Caki2 (cell line): Measurements from ENCODE around the gene SNIP1. TPM values are rescaled to one million over a fixed set of nuclear protein-coding genes. Genes with fewer than 3 reads are reported as not detected.

Experiments
- DNase-seq: peaks from one replicate; pipeline ENCODE4 v3.0.0-alpha.2; 2015; ENCODE audit warnings: low read depth
- in situ Hi-C: cut with HindIII; loops from 2 replicates; pipeline ENCODE4 v1.10.0; 2016; ENCODE audit warnings: low sequenced_read_pairs, low pct_unique_long_range_greater_than_20kb, mixed read lengths
- total RNA-seq: library from RNA; depleted of rRNA; stranded (reverse); fragments of >200 nt; shearing (Covaris generic); gene quantifications from 2 replicates; pipeline ENCODE4 v1.2.3, GENCODE V29; 2014; ENCODE audit warnings: low replicate concordance; rRNA removed

SNIP1 gene
- total RNA-seq, 1 experiment from 2014 or later: 9.1 TPM

DNA sequence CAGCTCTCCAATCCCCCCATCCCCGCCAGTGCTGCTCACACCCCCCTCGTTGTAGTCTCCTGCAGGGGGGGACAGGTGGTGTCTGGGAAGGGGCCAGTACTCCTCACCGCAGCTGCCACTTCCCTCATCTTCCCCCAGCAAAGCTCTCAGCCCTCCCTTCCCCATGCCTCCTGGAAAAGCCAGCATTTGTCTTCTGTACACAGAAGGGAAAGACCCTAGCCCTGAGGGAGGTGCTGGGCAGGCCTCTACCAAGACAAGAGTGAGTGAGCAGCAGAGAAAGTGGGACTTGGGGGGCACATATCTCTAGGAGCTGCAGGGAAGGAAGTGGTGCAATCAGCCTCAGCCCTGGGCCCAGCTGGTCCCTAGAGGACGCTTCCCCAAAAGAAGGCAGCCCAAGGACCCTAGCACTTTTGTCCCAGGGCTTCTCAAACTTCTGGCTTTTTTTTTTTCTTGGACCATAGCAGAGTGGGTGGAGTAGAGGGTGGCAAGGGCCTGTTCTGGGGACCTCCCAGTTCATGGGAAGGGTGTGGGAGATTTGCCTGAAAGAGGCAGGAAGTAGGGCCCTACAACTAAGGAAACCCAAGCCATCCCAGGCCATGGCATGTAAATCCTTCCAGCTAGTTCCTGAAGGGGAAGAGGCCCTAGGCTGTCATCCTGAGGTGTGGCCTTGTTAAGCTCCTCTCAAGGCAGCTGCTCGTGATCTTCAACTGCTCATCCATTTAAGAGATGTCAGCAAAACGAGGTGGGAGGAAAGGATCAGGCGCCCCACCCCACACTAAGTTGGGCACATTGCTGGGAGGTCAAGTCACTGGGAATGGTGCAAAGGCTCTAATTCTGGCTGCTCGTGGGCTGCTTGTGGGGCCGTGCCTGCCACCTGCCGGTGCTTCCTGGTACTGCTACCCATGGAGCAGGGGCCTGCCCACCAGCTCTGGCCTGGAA, 67.1 kb downstream of the SNIP1 start:
- DNase-seq: peak; percentile 71
- in situ Hi-C loops: no loop called here

GRCh38 chr1:37485902-37486679, 68.0 kb downstream of the SNIP1 start:
- in situ Hi-C loops: no loop called here
- DNase-seq: no peak

Other genes with a start within 250 kb of the SNIP1 start
- 4.2 and 6.2 TPM in 2 replicates for gene ZC3H12A, start 79.7 kb downstream of the SNIP1 start, total RNA-seq
- gene MEAF6, start 39.5 kb downstream of the SNIP1 start, total RNA-seq: 45.0 and 59.6 TPM in 2 replicates
- 0.72 and 2.5 TPM in 2 replicates for gene DNALI1, start 2.6 kb upstream of the SNIP1 start, total RNA-seq
- 15.6 and 31.0 TPM in 2 replicates for gene GNL2, start 41.6 kb upstream of the SNIP1 start, total RNA-seq
- gene RSPO1, start 80.6 kb upstream of the SNIP1 start, total RNA-seq: not detected in 2 replicates
- 9.8 and 14.5 TPM in 2 replicates for gene CDCA8, start 138.2 kb upstream of the SNIP1 start, total RNA-seq
- not detected in 2 replicates for gene EPHA10, start 210.8 kb upstream of the SNIP1 start, total RNA-seq
- 18.0 and 30.0 TPM in 2 replicates for gene MANEAL, start 239.6 kb upstream of the SNIP1 start, total RNA-seq